GM19328 (cell line): ENCODE measurements around the gene TDP1.
A peak's percentile ranks its signal among the peaks of the same experiment; 100 is the strongest.

Experiments
- ATAC-seq: cut with Tn5 transposase; IDR thresholded peaks from one replicate; pipeline ENCODE4 v1.9.1; 2021; ENCODE audit warnings: mild to moderate bottlenecking, moderate library complexity; ENCODE audit not compliant: unreplicated experiment

The TDP1 gene

DNA sequence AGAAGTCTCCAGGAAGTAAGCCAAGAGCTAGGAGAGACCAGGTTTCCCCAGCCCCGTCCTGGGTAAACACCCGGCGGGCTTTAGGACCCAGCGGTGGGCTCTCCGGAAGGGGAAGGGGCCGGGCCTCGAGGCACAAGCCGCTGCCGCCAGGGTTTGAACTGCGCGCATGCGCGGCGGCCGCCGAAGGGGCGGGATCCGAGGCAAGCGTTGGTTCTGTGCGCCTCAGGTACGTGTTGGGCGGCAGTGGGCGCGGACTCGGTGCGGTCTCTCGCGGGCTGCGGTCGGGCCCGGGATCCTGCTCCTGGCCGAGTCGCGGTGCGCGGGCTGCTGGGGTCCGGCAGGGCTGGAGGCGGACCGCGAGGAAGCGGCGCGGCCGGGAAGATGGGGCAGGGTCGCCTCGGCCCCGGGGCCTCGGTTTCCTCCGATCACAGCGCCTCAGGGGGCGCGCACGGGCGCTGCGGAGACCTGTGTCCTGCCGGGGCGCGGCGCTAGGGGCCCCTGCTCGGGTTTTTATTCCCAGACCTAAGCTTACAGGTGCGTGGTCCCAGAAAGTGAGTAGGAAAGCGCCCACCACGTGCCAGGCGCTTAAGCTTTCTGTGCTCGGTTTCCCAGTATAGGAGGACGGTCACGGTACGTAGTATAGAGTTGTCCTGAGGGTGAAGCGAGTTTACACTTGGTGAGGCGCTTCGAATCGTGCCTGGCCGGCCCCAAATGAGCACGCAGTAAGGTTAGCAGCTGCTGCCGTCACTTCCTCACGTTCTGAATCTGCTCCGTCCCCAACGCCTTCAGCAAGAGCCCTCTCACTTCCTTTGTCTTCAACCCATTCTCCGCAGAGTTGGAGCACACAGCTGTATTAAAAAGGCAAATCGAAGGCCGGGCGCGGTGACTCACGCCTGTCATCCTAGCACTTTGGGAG, at the start of gene TDP1:
Gene TDP1 (plus strand): TSS at position 183 of the 916 bp plus-strand sequence. CDS start 7,188 bp downstream, outside the sequence.
- peak; percentile 57 for ATAC-seq

DNA sequence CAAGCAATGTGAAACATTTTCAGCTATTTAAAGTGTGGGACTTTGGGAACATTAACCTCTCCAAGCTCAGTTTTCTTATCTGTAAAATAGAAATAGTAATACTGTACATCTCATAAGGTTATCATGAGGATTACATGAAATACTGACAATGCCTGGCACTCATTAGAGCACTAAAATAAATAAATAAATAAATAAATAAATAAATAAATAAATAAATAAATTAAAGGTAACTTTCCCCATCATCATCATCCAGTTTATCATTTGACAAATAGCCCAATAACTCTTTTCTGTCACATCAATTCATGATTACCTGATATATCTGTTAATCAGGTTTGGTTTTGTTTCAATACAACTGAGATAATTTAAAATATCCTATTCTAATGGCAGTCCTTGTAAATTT, 49.7 kb upstream of the TDP1 start:
- no peak for ATAC-seq

DNA sequence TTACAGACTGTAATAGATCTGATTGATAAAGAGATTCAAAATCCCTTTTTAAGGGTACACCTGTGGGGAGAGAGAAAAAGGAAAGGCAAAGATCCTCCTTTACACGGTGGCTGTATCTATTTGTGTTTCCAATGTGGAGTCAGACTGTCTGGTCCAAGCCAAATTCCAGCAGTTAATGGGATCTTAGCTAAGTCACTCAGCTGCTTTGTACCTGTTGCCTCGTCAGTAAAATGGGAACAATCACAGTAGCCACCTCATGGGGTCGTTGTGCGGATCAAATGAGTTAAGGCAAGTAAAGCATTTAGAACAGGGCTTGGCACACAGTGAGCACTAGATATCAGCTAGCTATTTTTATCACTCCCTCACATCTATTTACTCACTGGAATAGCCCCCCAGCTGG, 48.1 kb upstream of the TDP1 start:
- ATAC-seq = no peak

- no peak for ATAC-seq
These were observed 46.8 kb upstream of the TDP1 start for GRCh38 chr14:89908712-89909450.

- no peak for ATAC-seq
These were observed 46.1 kb upstream of the TDP1 start for GRCh38 chr14:89909586-89909985.

DNA sequence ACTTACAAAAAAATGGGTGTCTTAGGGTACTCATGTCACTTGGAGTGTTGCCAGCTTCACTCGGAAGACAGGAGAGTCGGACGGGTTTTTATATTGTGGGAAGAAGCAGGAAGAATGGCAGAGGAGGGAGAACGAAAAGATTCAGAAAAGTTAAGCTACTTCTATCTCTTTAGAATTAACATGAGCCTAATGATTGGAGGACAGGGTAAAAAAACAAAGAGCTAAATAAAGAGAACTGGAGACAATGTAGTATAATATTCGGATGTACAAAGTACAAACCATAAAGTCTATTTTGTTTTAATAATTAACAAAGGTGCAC, 45.1 kb upstream of the TDP1 start:
- ATAC-seq = no peak

DNA sequence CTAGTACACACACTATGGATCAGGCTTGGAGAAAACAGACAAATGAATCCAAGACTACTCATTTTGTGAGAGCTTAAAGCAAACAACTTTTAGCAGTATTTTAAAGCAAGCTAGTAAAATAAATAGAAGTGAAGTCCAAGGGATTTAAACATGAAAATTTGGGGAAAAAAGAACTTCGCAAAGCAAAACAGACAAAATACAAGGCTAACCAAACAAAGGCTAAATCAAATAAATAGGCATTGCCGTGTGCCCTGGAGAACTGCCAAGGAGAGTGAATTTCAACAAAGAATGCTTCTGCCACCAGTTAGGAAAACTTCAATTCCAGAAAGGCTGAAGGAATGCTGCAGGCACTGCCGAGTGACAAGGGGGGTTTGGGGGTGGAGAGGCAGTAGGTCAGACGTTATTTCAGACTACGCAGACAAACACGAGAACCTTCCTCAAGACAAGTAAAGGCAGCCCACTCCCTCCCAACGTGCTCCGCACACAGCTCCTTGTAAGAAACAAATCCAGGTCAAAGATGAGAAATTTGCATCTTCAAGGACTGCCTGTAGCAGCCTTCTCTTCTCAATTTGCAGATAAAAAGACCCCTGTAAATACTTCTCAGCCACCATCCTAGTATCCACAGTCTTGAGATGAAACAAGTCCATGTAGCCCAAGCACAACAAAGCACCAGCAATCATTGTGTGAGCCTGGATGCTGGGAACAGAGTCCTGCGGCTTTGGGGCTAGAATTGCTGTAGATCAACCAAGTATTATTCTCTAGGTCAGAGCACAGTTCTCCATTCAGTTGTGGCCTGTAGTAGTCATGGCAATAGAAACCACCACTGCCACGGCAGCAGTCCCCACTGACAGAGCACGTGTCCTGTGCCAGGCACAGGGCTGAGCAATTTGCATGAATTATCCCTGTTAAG, 44.5 kb upstream of the TDP1 start:
- no peak for ATAC-seq

DNA sequence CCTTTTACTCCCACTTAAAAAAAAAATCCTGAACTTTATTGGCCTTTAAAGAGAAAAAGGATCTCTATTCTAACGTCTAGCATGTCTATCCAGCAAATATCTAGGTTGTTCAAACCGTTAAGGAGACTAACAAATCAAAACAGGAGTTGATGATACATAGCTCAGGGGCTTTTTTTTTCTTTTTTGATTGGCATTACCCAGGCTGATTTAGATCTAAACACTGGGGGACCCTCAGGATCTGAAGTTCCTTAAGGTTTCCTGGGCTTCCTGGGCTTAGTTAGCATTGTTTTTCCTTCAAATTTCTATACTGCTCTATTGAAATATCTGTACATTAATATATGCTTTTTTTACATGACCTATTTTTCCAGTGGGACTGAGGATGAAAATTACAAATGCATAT, 43.5 kb upstream of the TDP1 start:
- no peak for ATAC-seq

DNA sequence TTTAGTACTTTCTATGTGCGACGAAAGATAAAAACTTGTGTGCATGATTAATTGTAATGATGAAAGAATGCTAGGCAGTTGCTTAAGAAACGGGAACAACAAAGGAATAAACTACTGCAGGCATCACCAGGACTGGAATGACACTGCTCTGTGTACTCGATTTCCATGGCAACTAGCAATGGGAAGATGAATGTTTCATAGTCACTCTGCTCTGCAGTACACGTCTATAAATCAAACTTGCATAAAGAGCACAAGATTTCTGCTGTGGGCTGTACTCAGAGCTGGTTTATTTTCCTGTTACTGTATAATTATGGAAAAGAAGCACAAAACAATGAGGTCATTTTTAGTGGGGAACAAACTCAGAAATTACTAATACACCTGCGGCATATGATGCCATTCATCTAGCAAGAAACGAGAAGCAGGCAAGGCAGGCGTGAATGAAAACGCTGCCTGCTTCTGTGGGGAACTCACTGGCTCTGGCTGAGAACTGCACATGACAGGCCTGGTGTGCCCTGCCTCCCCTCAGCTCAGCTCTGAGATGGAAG, 43.0 kb upstream of the TDP1 start:
- ATAC-seq = no peak

DNA sequence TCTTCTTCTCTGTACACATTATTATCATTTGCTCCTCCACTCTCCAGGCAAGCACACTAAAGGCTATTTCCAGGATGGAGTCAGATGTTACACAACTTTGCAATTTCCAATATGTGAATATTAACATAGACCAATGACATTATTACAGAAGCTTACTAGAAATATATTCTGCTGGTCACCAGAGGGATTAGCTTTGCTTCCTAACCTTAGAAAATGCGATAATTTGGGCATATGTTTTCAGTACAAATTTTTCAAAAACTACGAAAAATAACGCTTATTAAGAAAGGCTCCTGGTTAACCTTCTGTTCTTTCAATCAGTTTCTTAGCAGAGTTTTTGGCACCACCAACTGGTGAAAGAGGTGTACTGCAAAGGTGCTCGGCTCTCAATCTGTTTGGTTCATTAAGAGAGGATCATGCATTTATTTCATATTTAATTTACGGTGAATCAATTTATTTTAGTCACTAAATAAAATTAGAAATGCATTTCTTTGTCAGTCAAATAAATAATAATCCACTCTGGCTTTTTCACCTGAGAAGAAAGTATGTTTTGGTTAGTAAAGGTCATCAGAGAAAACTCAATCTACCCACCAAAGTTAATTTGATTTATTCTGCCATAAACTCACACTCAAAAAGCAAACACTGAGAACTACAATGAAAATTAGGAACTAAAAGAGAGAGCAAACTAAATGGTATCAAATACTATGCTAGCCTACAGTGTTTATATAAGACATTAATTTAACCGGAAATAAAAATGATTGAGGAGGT, 40.4 kb upstream of the TDP1 start:
- no peak for ATAC-seq

DNA sequence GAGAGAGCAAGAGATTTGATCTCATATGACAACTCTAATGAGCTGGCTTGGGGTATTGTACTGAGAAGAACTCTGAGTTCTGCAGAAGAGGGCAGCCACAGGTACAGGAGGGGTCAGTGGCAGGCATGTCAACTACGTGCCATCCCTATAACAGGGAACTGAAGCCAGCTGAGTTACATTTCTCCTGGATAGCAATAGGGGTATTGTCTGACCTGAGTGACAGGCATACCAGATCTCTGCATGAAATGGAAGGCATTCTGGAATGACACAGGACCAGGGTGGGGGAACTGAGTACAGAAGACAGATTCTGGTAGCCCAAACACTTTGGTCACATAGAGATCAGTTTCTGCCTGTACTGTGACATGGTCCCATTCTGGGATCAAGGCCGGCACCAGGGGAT, 37.0 kb upstream of the TDP1 start:
- no peak for ATAC-seq

- no peak for ATAC-seq
These were observed 35.7 kb upstream of the TDP1 start for GRCh38 chr14:89920056-89920455.

DNA sequence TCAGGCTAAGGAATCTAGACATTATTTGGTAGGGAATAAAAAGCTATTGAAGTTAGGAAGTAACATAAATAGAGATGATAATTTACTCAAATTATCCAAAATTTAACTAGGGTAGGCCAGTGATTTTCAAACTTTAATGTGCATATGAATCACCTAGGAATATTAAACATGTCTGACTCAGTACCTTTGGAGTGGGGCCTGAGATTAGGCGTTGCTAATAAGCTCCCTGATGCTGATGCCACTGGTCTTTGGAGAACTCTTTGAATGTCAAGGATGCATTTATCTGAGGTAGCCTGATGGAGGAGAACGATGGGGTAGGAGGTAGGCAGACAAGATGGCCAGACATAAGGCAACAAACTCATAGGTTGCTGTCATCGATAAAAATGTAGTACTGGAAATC, 34.4 kb upstream of the TDP1 start:
- no peak for ATAC-seq

DNA sequence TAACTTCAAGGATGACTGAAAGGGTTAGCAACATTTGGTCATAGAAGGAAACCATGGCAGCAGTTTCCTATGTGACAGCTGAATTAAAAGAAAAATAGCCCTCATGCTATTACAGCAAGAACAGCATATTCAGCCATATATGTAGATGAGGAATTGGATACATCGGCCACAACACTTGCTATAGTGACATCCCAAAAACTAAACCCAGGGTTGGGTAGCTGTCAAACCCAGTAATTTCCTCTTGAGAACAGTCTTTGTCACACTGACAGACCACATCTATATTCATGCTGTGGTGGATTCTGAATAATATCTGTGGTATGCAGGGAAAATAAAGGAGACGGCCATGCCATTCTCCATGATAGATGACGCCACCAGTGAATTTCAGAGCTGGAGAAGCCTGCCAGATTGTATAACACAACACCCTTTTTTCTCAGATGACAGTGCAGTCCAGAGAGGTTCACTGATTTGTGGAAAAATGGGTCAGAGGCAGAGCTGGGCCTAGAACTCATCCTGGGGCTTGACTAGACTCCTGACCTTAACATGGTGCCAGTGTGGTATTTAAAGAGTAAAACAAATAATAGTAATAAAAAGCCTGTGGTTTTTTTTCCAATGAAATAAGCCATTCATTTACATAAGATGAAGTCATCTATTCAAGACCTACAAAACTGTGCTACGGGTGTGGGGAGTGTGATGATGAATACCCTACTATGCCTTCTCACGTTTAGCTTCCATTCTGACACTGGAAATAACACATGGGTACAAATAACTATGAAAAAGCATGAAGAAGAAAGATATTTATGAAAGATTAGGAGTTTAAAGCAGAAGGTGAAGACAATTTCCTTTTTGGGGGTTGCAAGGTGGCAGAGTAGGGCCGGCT, 33.5 kb upstream of the TDP1 start:
- ATAC-seq = no peak

GRCh38 chr14:89924268-89924667, 31.5 kb upstream of the TDP1 start:
- no peak for ATAC-seq

DNA sequence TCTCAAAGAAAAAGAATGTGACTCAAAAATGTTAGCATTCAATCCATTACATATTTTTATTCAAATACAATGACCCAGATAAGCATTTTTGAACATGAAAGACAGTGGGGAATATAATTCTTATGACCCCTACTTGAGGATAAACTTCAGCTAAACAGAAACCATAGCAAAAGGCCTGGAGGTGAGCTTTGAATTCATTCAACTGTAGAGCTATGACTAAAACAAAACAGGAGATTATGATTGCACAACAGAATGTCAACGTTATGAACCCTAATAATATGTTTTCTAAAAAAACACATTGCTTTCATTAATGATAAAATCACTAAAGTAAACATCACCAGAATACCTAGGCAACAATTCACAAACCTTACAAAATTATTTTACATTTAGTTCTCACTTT, 29.0 kb upstream of the TDP1 start:
- no peak for ATAC-seq

DNA sequence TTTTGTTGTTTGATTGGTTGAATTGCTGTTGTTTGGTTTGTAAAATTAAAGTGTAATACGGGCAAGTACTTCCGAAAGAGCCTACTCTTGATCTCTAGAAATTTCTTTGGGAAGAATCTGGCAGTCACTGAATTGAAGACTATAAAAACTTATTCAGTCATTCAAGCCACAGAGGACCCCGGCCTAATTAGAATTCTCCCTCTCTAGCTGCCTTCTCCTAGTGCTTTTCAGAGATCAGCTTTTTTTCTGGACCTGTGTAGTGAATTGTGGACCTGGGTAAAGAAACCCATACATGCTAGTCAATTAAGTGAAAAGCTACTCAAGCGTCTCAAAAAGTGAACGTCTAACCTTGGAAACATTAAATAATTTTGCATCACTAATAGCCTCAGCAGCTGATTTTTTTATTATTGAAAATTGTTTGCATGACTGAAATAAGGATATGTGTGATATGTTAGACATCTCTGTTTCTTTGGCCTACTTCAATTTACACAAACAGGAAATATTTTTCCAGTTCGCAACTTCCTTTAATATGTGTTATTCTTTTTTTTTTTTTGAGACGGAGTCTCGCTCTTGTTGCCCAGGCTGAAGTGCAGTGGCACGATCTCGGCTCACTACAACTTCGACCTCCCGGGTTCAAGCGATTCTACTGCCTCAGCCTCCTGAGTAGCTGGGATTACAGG, 28.4 kb upstream of the TDP1 start:
- no peak for ATAC-seq

DNA sequence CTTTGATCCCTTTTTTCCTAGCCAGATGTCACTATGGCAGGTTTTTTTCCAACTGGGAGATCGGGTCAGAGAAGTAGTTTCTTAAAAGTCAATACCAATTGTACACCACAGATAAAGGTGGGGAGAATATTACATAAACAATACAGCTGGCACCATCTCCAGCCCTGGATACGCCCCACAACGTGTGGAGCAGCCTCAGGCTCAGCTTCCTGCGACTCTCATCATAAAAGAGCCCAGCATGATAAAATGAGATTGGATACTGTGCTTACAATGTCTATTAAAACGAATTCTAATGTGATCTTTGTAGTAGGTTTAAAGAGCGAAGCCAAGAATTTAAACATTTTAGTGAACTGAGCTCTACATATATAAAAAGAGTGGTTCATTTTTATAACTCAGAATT, 22.7 kb upstream of the TDP1 start:
- ATAC-seq = no peak
